Fibroblast of lung (primary cell): ENCODE results near the gene PPIE. TPM values are rescaled to one million over a fixed set of nuclear protein-coding genes. Genes with fewer than 3 reads are reported as not detected.

Source experiments
- DNase-seq, 2 donors: peaks; one replicate each; pipeline versions ENCODE4 v3.0.0 to v3.0.0-alpha.2; 2010; ENCODE audit warnings: low read depth in 2 of 2
- H2AFZ ChIP-seq: 2 replicates; pipeline ENCODE4 v1.5.1; 2012; ENCODE audit warnings: low read length, control low read depth, inconsistent platforms
- H3K27ac ChIP-seq: 2 replicates; pipeline ENCODE4 v1.5.1; 2011; ENCODE audit warnings: low read length, control low read depth; ENCODE audit not compliant: insufficient read depth
- H3K27me3 ChIP-seq: 2 replicates; pipeline ENCODE4 v1.5.1; 2011; ENCODE audit warnings: mild to moderate bottlenecking, low read length; ENCODE audit not compliant: control insufficient read depth, insufficient read depth
- H3K36me3 ChIP-seq: 2 replicates; pipeline ENCODE4 v1.5.1; 2011; ENCODE audit warnings: low read length; ENCODE audit not compliant: control insufficient read depth, insufficient read depth
- H3K4me1 ChIP-seq: 2 replicates; pipeline ENCODE4 v1.5.1; 2011; ENCODE audit warnings: low read length; ENCODE audit not compliant: control insufficient read depth, insufficient read depth; ENCODE audit errors: extremely low read depth
- H3K4me2 ChIP-seq: 2 replicates; pipeline ENCODE4 v1.5.1; 2011; ENCODE audit warnings: low read length, control low read depth; ENCODE audit not compliant: insufficient read depth; ENCODE audit errors: extremely low read depth
- H3K4me3 ChIP-seq, 4 experiments: fragments of 200-600 bp in 1 of 4; sonication (generic) in 1 of 4; replicated peaks in 1 of 4; 2 replicates each; pipeline ENCODE4 v1.5.1; 2011 to 2016; ENCODE audit warnings: low read length in 4 of 4, low read depth in 3 of 4, mild to moderate bottlenecking in 3 of 4, control low read depth in 2 of 4, inconsistent platforms in 1 of 4, mixed read lengths in 1 of 4; ENCODE audit not compliant: insufficient read depth in 1 of 4; ENCODE audit errors: control extremely low read depth in 1 of 4
- H3K79me2 ChIP-seq: 2 replicates; pipeline ENCODE4 v1.5.1; 2012; ENCODE audit warnings: mild to moderate bottlenecking, low read length, inconsistent platforms; ENCODE audit not compliant: control insufficient read depth, insufficient read depth
- H3K9ac ChIP-seq: 2 replicates; pipeline ENCODE4 v1.5.1; 2011; ENCODE audit warnings: mild to moderate bottlenecking, low read length, control low read depth; ENCODE audit not compliant: insufficient read depth
- H3K9me3 ChIP-seq: 2 replicates; pipeline ENCODE4 v1.5.1; 2012; ENCODE audit warnings: low read depth, low read length; ENCODE audit not compliant: control insufficient read depth, insufficient read depth
- H4K20me1 ChIP-seq: 2 replicates; pipeline ENCODE4 v1.5.1; 2011; ENCODE audit warnings: low read length; ENCODE audit not compliant: control insufficient read depth, insufficient read depth; ENCODE audit errors: extremely low read depth
- CTCF ChIP-seq, 2 donors: IDR thresholded peaks in 1 of 2; conservative IDR thresholded peaks in 1 of 2; 1 replicate in 1 of 2; 2 replicates in 1 of 2; pipeline ENCODE4 v1.5.1; 2011 to 2012; ENCODE audit warnings: low read length in 2 of 2, control low read depth in 1 of 2, inconsistent platforms in 1 of 2, low read depth in 1 of 2, mild to moderate bottlenecking in 1 of 2
- EZH2 ChIP-seq: IDR thresholded peaks from 2 replicates; pipeline ENCODE4 v1.5.1; 2012; ENCODE audit warnings: low read length, control low read depth, mild to moderate bottlenecking; ENCODE audit errors: missing control alignments
- polyA plus RNA-seq, 2 donors: library from polyadenylated mRNA; depleted of rRNA in 1 of 2; stranded (reverse) in 1 of 2; unstranded in 1 of 2; fragments of >200 nt; gene quantifications; 2 replicates each; pipeline ENCODE4 v1.2.1, GENCODE V29; 2011 to 2012; ENCODE audit warnings: missing spikeins in 1 of 2
- total RNA-seq: library from RNA; depleted of rRNA; stranded (reverse); fragments of >200 nt; gene quantifications from 2 replicates; pipeline ENCODE4 v1.2.1, GENCODE V29; 2014

The PPIE gene
- total and polyA plus RNA-seq, 2 donors (not counting 1 experiment from before 2014, with no cell fraction given): 38.8 to 58.8 TPM

GRCh38 chr1:39760074-39761008 lies 21.7 kb downstream of the PPIE start:
- no peak for DNase-seq
- no peak overlapping the region for H3K27ac ChIP-seq

GRCh38 chr1:39761016-39761415 lies 22.3 kb downstream of the PPIE start:
- Histone ChIP-seq H3K79me2 (no peaks in the 10 kb centered on the region), H2AFZ (no peak overlapping the region), H3K4me3 (no peak overlapping the region), H3K4me2 (no peak overlapping the region), H3K9ac (no peak overlapping the region), H3K27me3 (no peaks in the 10 kb centered on the region), H3K27ac (no peak overlapping the region), H3K36me3 (peaks cover 5% of the 10 kb centered on the region), H3K9me3 (no peaks in the 10 kb centered on the region), H3K4me1 (no peaks in the 10 kb centered on the region), H4K20me1 (no peaks in the 10 kb centered on the region)
- TF ChIP-seq CTCF (conservative IDR thresholded peaks at IDR 0.05 in 1 of 2, IDR thresholded peaks at IDR 0.05 in 1 of 2; ENCODE audit: low read depth in 1 of 2, low read length in 2 of 2): no peak
- TF ChIP-seq EZH2: no peak
- no peak for DNase-seq

More at GRCh38 chr1:39760074-39761008, 21.7 kb downstream of the PPIE start:
- no peak overlapping the region for H2AFZ ChIP-seq
- no peaks in the 10 kb centered on the region for H3K4me1 ChIP-seq
- no peaks in the 10 kb centered on the region for H3K27me3 ChIP-seq
- H3K4me2 ChIP-seq: no peak overlapping the region
- TF ChIP-seq EZH2 (no peak), CTCF (conservative IDR thresholded peaks at IDR 0.05 in 1 of 2, IDR thresholded peaks at IDR 0.05 in 1 of 2; ENCODE audit: low read depth in 1 of 2, low read length in 2 of 2) (no peak)
- no peak overlapping the region for H3K4me3 ChIP-seq
- no peaks in the 10 kb centered on the region for H3K9me3 ChIP-seq
- H3K36me3 ChIP-seq: peaks cover 7% of the 10 kb centered on the region
- no peaks in the 10 kb centered on the region for H3K79me2 ChIP-seq
- no peak overlapping the region for H3K9ac ChIP-seq
- H4K20me1 ChIP-seq: no peaks in the 10 kb centered on the region

- peaks cover 2% of the 10 kb centered on the region for H3K36me3 ChIP-seq
- H3K4me2 ChIP-seq: no peak overlapping the region
- H3K27me3 ChIP-seq: no peaks in the 10 kb centered on the region
- H3K9ac ChIP-seq: no peak overlapping the region
- TF ChIP-seq EZH2 (no peak), CTCF (conservative IDR thresholded peaks at IDR 0.05 in 1 of 2, IDR thresholded peaks at IDR 0.05 in 1 of 2; ENCODE audit: low read depth in 1 of 2, low read length in 2 of 2) (no peak)
- no peaks in the 10 kb centered on the region for H3K79me2 ChIP-seq
- H3K9me3 ChIP-seq: no peaks in the 10 kb centered on the region
- H3K27ac ChIP-seq: no peak overlapping the region
- no peak for DNase-seq
- H3K4me1 ChIP-seq: no peaks in the 10 kb centered on the region
- no peak overlapping the region for H3K4me3 ChIP-seq
- no peaks in the 10 kb centered on the region for H4K20me1 ChIP-seq
- no peak overlapping the region for H2AFZ ChIP-seq
Measured at GRCh38 chr1:39761557-39762260, 23.0 kb downstream of the PPIE start.
